Liver (tissue), 9 donors: Measurements from ENCODE around the gene BRSK2. TPM values are rescaled to one million over a fixed set of nuclear protein-coding genes. Genes with fewer than 3 reads are reported as not detected.

ENCODE experiments used
- DNase-seq: peaks from one replicate; pipeline ENCODE4 v3.0.0-alpha.2; 2017; ENCODE audit warnings: low spot score
- H3K27ac ChIP-seq, 2 donors: one replicate each; pipeline ENCODE4 v1.7.0; 2013; ENCODE audit warnings: inconsistent platforms in 2 of 2, low read length in 2 of 2, control low read depth in 1 of 2, low read depth in 1 of 2, mild to moderate bottlenecking in 1 of 2
- H3K27me3 ChIP-seq, 4 donors: one replicate each; pipeline versions ENCODE4 v1.6.1 to v1.7.0; 2013; ENCODE audit warnings: low read length in 3 of 4, inconsistent platforms in 1 of 4, mild to moderate bottlenecking in 1 of 4, moderate library complexity in 1 of 4; ENCODE audit not compliant: control insufficient read depth in 4 of 4, insufficient read depth in 4 of 4
- H3K36me3 ChIP-seq, 4 donors: one replicate each; pipeline versions ENCODE4 v1.6.1 to v1.7.0; 2013; ENCODE audit warnings: low read length in 3 of 4, mild to moderate bottlenecking in 3 of 4, low read depth in 1 of 4, moderate library complexity in 1 of 4; ENCODE audit not compliant: control insufficient read depth in 4 of 4, insufficient read depth in 3 of 4
- H3K4me1 ChIP-seq, 4 donors: one replicate each; pipeline versions ENCODE4 v1.6.1 to v1.7.0; 2013; ENCODE audit warnings: low read length in 3 of 4, mild to moderate bottlenecking in 3 of 4, moderate library complexity in 1 of 4; ENCODE audit not compliant: control insufficient read depth in 4 of 4, insufficient read depth in 4 of 4
- H3K4me3 ChIP-seq, 3 donors: one replicate each; pipeline versions ENCODE4 v1.6.1 to v1.7.0; 2013; ENCODE audit warnings: low read length in 3 of 3, control low read depth in 1 of 3, low read depth in 1 of 3, mild to moderate bottlenecking in 1 of 3
- H3K9ac ChIP-seq, 2 donors: one replicate each; pipeline ENCODE4 v1.7.0; 2013; ENCODE audit warnings: low read length in 2 of 2, mild to moderate bottlenecking in 2 of 2, moderate library complexity in 2 of 2, control low read depth in 1 of 2, low read depth in 1 of 2
- H3K9me3 ChIP-seq, 4 donors: one replicate each; pipeline versions ENCODE4 v1.6.1 to v1.7.0; 2013; ENCODE audit warnings: low read length in 3 of 4; ENCODE audit not compliant: control insufficient read depth in 4 of 4
- EGR1 ChIP-seq, 2 donors: IDR thresholded peaks; 2 replicates each; pipeline ENCODE4 v1.6.1; 2016 to 2018; ENCODE audit warnings: antibody characterized with exemption in 2 of 2, low read depth in 2 of 2
- FOXA1 ChIP-seq: IDR thresholded peaks from 2 replicates; pipeline ENCODE4 v1.6.1; 2016; ENCODE audit warnings: antibody characterized with exemption
- FOXA2 ChIP-seq: IDR thresholded peaks from 2 replicates; pipeline ENCODE4 v1.6.1; 2016; ENCODE audit warnings: antibody characterized with exemption
- GABPA ChIP-seq, 2 donors: IDR thresholded peaks in 1 of 2; conservative IDR thresholded peaks in 1 of 2; 2 replicates each; pipeline ENCODE4 v1.6.1; 2016; ENCODE audit warnings: antibody characterized with exemption in 2 of 2, mild to moderate bottlenecking in 1 of 2, moderate library complexity in 1 of 2
- HNF4A ChIP-seq, 2 donors: conservative IDR thresholded peaks; 2 replicates each; pipeline ENCODE4 v1.6.1; 2016; ENCODE audit warnings: antibody characterized with exemption in 2 of 2, mild to moderate bottlenecking in 2 of 2
- NR2F2 ChIP-seq: IDR thresholded peaks from 2 replicates; pipeline ENCODE4 v1.6.1; 2016; ENCODE audit warnings: antibody characterized with exemption
- RAD21 ChIP-seq, 2 donors: IDR thresholded peaks; 2 replicates each; pipeline ENCODE4 v1.6.1; 2016; ENCODE audit warnings: antibody characterized with exemption in 2 of 2, mild to moderate bottlenecking in 2 of 2
- RXRA ChIP-seq, 2 donors: IDR thresholded peaks; 2 replicates each; pipeline ENCODE4 v1.6.1; 2017 to 2018; ENCODE audit warnings: antibody characterized with exemption in 2 of 2, mild to moderate bottlenecking in 1 of 2
- TAF1 ChIP-seq: conservative IDR thresholded peaks from 2 replicates; pipeline ENCODE4 v1.6.1; 2016; ENCODE audit warnings: antibody characterized with exemption, mild to moderate bottlenecking
- YY1 ChIP-seq: IDR thresholded peaks from 2 replicates; pipeline ENCODE4 v1.6.1; 2016; ENCODE audit warnings: antibody characterized with exemption, mild to moderate bottlenecking
- WGBS: extraction: QIAGEN DNeasy Blood & Tissue Kit; methylation state at CpG from one replicate; pipeline ENCODE4 v1.1.7; 2013; 5-methylcytosine and 5-hydroxymethylcytosine counted together
- polyA plus RNA-seq, 2 donors: library from polyadenylated mRNA; stranded (reverse) in 1 of 2; unstranded in 1 of 2; fragments of 200-250 nt in 1 of 2; fragments of >200 nt in 1 of 2; fragmentation: Nextera tagmentation in 1 of 2; extraction: Ambion mirVana in 1 of 2; gene quantifications; one replicate each; pipeline versions ENCODE4 v1.2.1 to v1.2.3, GENCODE V29; 2013 to 2015
- total RNA-seq, 2 donors: library from RNA; depleted of rRNA; stranded (reverse); fragments of >200 nt; gene quantifications; one replicate each; pipeline ENCODE4 v1.2.3, GENCODE V29; 2014
- TF ChIP-seq, protein P1 (sequence below): IDR thresholded peaks from 2 replicates; pipeline ENCODE4 v1.6.1; 2016; ENCODE audit warnings: antibody characterized with exemption, mild to moderate bottlenecking
- TF ChIP-seq, protein P2 (sequence below): IDR thresholded peaks from 2 replicates; pipeline ENCODE4 v1.6.1; 2016; ENCODE audit warnings: antibody characterized with exemption
- TF ChIP-seq, protein P3 (sequence below): fragments of 150-350 bp; IDR thresholded peaks from 2 replicates; pipeline ENCODE4 v1.5.1; 2017; ENCODE audit warnings: improper control_type of control experiment, low read depth, low read length; ENCODE audit not compliant: missing input control
- TF ChIP-seq, protein P4 (sequence below): IDR thresholded peaks from 2 replicates; pipeline ENCODE4 v1.6.1; 2016; ENCODE audit warnings: antibody characterized with exemption
- donor health status: healthy.
- donor health status: healthy.
- donor health status: healthy.
- donor health status: healthy.
- donor health status: healthy.

The BRSK2 gene
- total and polyA plus RNA-seq, 4 donors: 0.05 to 0.17 TPM; not detected in 2

DNA sequence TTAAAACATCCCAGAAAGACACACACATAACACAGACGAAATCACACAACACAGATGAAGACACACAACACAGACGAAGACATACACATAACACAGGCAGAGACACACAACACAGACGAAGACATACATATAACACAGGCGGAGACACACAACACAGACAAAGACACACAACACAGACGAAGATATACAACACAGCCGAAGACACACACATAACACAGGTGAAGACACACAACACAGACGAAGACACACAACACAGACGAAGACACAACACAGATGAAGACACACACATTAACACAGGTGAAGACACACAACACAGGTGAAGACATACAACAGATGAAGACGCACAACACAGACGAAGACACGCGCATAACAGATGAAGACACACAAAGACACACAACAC, 101.6 kb downstream of the BRSK2 start:
- no peak for DNase-seq
- 92% methylated on average over 12 of the region's 12 CpGs for WGBS

DNA sequence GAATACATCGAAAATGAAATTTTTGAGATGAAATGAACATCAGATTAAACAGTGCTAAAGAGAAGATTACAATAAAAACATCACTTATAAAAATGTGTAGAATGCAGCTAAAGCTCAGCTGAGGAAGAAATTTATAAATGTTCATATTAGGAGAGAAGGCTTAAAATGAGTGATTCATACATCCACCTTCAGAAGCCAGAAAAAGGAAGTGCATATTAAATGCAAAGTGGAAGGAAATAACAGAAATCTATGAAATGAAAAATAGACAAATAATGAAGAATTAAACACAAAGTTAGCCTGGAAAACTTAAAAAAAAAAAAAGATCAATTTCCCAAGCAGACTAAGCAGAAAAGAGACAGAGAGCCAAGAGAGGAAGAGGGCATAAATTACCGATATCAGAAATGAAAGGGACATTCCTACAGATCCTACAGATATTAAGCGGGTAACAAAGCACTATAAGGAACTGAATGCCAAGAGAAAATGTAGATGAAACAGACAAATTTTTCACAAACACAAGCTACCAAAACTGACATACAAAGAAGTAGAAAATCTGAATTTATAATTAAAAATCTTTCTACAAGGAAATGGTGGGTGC, 104.0 kb downstream of the BRSK2 start:
- no peak overlapping the region for H3K9ac ChIP-seq
- H3K9me3 ChIP-seq: no peaks in the 10 kb centered on the region
- WGBS: 76% methylated on average over 3 of the region's 3 CpGs
- H3K27me3 ChIP-seq: no peaks in the 10 kb centered on the region
- no peak for DNase-seq
- no peaks in the 10 kb centered on the region for H3K36me3 ChIP-seq
- H3K27ac ChIP-seq: no peak overlapping the region
- H3K4me3 ChIP-seq: no peak overlapping the region
- H3K4me1 ChIP-seq: peaks cover 0 to 9% (median 3%) of the 10 kb centered on the region in 4 donors
- TF ChIP-seq, protein P1, sequence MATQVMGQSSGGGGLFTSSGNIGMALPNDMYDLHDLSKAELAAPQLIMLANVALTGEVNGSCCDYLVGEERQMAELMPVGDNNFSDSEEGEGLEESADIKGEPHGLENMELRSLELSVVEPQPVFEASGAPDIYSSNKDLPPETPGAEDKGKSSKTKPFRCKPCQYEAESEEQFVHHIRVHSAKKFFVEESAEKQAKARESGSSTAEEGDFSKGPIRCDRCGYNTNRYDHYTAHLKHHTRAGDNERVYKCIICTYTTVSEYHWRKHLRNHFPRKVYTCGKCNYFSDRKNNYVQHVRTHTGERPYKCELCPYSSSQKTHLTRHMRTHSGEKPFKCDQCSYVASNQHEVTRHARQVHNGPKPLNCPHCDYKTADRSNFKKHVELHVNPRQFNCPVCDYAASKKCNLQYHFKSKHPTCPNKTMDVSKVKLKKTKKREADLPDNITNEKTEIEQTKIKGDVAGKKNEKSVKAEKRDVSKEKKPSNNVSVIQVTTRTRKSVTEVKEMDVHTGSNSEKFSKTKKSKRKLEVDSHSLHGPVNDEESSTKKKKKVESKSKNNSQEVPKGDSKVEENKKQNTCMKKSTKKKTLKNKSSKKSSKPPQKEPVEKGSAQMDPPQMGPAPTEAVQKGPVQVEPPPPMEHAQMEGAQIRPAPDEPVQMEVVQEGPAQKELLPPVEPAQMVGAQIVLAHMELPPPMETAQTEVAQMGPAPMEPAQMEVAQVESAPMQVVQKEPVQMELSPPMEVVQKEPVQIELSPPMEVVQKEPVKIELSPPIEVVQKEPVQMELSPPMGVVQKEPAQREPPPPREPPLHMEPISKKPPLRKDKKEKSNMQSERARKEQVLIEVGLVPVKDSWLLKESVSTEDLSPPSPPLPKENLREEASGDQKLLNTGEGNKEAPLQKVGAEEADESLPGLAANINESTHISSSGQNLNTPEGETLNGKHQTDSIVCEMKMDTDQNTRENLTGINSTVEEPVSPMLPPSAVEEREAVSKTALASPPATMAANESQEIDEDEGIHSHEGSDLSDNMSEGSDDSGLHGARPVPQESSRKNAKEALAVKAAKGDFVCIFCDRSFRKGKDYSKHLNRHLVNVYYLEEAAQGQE: no peak
- TF ChIP-seq FOXA2: no peak
- TF ChIP-seq EGR1 (IDR thresholded peaks at IDR 0.05; ENCODE audit: low read depth in 2 of 2): no peak
- TF ChIP-seq NR2F2: no peak
- TF ChIP-seq RXRA (IDR thresholded peaks at IDR 0.05): no peak
- TF ChIP-seq, protein P2, sequence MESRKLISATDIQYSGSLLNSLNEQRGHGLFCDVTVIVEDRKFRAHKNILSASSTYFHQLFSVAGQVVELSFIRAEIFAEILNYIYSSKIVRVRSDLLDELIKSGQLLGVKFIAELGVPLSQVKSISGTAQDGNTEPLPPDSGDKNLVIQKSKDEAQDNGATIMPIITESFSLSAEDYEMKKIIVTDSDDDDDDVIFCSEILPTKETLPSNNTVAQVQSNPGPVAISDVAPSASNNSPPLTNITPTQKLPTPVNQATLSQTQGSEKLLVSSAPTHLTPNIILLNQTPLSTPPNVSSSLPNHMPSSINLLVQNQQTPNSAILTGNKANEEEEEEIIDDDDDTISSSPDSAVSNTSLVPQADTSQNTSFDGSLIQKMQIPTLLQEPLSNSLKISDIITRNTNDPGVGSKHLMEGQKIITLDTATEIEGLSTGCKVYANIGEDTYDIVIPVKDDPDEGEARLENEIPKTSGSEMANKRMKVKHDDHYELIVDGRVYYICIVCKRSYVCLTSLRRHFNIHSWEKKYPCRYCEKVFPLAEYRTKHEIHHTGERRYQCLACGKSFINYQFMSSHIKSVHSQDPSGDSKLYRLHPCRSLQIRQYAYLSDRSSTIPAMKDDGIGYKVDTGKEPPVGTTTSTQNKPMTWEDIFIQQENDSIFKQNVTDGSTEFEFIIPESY: no peak

More for the DNA sequence above, 101.6 kb downstream of the BRSK2 start:
- Histone ChIP-seq H3K27ac (no peak overlapping the region), H3K9ac (no peak overlapping the region), H3K36me3 (no peaks in the 10 kb centered on the region), H3K9me3 (no peaks in the 10 kb centered on the region), H3K4me1 (peaks cover 1 to 12% (median 4%) of the 10 kb centered on the region in 4 donors), H3K27me3 (no peaks in the 10 kb centered on the region), H3K4me3 (no peak overlapping the region)
- TF ChIP-seq, protein P3, sequence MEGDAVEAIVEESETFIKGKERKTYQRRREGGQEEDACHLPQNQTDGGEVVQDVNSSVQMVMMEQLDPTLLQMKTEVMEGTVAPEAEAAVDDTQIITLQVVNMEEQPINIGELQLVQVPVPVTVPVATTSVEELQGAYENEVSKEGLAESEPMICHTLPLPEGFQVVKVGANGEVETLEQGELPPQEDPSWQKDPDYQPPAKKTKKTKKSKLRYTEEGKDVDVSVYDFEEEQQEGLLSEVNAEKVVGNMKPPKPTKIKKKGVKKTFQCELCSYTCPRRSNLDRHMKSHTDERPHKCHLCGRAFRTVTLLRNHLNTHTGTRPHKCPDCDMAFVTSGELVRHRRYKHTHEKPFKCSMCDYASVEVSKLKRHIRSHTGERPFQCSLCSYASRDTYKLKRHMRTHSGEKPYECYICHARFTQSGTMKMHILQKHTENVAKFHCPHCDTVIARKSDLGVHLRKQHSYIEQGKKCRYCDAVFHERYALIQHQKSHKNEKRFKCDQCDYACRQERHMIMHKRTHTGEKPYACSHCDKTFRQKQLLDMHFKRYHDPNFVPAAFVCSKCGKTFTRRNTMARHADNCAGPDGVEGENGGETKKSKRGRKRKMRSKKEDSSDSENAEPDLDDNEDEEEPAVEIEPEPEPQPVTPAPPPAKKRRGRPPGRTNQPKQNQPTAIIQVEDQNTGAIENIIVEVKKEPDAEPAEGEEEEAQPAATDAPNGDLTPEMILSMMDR: no peak
- TF ChIP-seq RAD21 (IDR thresholded peaks at IDR 0.05) (no peak), RXRA (IDR thresholded peaks at IDR 0.05) (no peak), EGR1 (IDR thresholded peaks at IDR 0.05; ENCODE audit: low read depth in 2 of 2) (no peak), FOXA1 (no peak), FOXA2 (no peak), NR2F2 (no peak), HNF4A (conservative IDR thresholded peaks at IDR 0.05) (no peak), GABPA (IDR thresholded peaks at IDR 0.05 in 1 of 2, conservative IDR thresholded peaks at IDR 0.05 in 1 of 2) (no peak), YY1 (no peak), TAF1 (no peak)
- TF ChIP-seq, protein P4, sequence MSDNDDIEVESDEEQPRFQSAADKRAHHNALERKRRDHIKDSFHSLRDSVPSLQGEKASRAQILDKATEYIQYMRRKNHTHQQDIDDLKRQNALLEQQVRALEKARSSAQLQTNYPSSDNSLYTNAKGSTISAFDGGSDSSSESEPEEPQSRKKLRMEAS: no peak
- TF ChIP-seq, protein P1: no peak
- TF ChIP-seq, protein P2: no peak
